Stimulated activated CD8-positive, alpha-beta memory T cell treated with anti-CD3 and anti-CD28 coated beads, Interleukin-7, amount 100 ng/mL, for 4 hours (primary cell): ENCODE results near the gene SPA17.

ENCODE experiments used
- DNase-seq, 2 donors: peaks; one replicate each; pipeline ENCODE4 v3.0.0-alpha.2; 2020; ENCODE audit warnings: low read depth in 2 of 2

Gene SPA17

GRCh38 chr11:124662106-124662505 lies 11.6 kb upstream of the SPA17 start:
- no peak for DNase-seq

- DNase-seq, result no peak
These were observed 9.8 kb upstream of the SPA17 start for GRCh38 chr11:124663861-124664260.

- no peak for DNase-seq
These were observed 6.1 kb upstream of the SPA17 start for GRCh38 chr11:124667601-124668000.

GRCh38 chr11:124669193-124669592 lies 4.5 kb upstream of the SPA17 start:
- no peak for DNase-seq

GRCh38 chr11:124670732-124671131 lies 3.0 kb upstream of the SPA17 start:
- DNase-seq, result no peak

GRCh38 chr11:124672536-124673215 lies 1.0 kb upstream of the SPA17 start:
- no peak for DNase-seq

GRCh38 chr11:124674168-124674517 lies 439 bp downstream of the SPA17 start:
- DNase-seq, result no peak

GRCh38 chr11:124674571-124674970 lies 867 bp downstream of the SPA17 start:
- DNase-seq, result no peak

GRCh38 chr11:124676386-124676785 lies 2.7 kb downstream of the SPA17 start:
- DNase-seq, result no peak

- no peak for DNase-seq
These were observed 4.7 kb downstream of the SPA17 start for GRCh38 chr11:124678416-124678815.

- no peak for DNase-seq
These were observed 7.7 kb downstream of the SPA17 start for GRCh38 chr11:124681421-124681820.

- no peak for DNase-seq
These were observed 8.7 kb downstream of the SPA17 start for GRCh38 chr11:124682443-124682842.

- DNase-seq, result no peak
These were observed 19.4 kb downstream of the SPA17 start for GRCh38 chr11:124693142-124693541.

GRCh38 chr11:124699547-124699946 lies 25.8 kb downstream of the SPA17 start:
- no peak for DNase-seq

- no peak for DNase-seq
These were observed 26.3 kb downstream of the SPA17 start for GRCh38 chr11:124700028-124700427.

GRCh38 chr11:124707829-124708228 lies 34.1 kb downstream of the SPA17 start:
- DNase-seq, result no peak

- no peak for DNase-seq
These were observed 38.7 kb downstream of the SPA17 start for GRCh38 chr11:124712392-124712791.

GRCh38 chr11:124716591-124716990 lies 42.9 kb downstream of the SPA17 start:
- no peak for DNase-seq

GRCh38 chr11:124717421-124717785 lies 43.7 kb downstream of the SPA17 start:
- DNase-seq, result no peak

GRCh38 chr11:124717786-124718651 lies 44.3 kb downstream of the SPA17 start:
- DNase-seq, result no peak

- DNase-seq, result no peak
These were observed 45.1 kb downstream of the SPA17 start for GRCh38 chr11:124718801-124719200.

- DNase-seq, result no peak
These were observed 45.8 kb downstream of the SPA17 start for GRCh38 chr11:124719534-124719933.

- no peak for DNase-seq
These were observed 48.5 kb downstream of the SPA17 start for GRCh38 chr11:124722176-124722575.
